GM12878 (cell line): ENCODE measurements around the gene TARM1. TPM values are rescaled to one million over a fixed set of nuclear protein-coding genes. Genes with fewer than 3 reads are reported as not detected.
A peak's percentile ranks its signal among the peaks of the same experiment; 100 is the strongest.

Source experiments
- ATAC-seq: fragments of 200-7000 bp; cut with Tn5 transposase; 3 replicates; pipeline ENCODE4 v1.9.1; 2020; ENCODE audit warnings: mild to moderate bottlenecking, moderate library complexity
- BruUV-seq: library from RNA; stranded (reverse); fragments of 400-500 nt; replicated peaks from 2 replicates; lab custom pipeline; 2021; lab: Mats Ljungman, UMichigan
- CTCF ChIA-PET: fragments of 300-600 bp; sonication (Branson Sonifier 250); formaldehyde crosslinking; extraction: SDS; loops from one replicate; lab custom pipeline; 2021; ENCODE audit warnings: inconsistent platforms; lab: Yijun Ruan, JAX
- POLR2A ChIA-PET: fragments of 350-600 bp; formaldehyde crosslinking; extraction: SDS; loops from one replicate; lab custom pipeline; 2021; ENCODE audit warnings: inconsistent platforms; lab: Charles Lee
- RAD21 ChIA-PET: fragments of 300-600 bp; sonication (Branson Sonifier 250); formaldehyde crosslinking; loops from one replicate; lab custom pipeline; 2023; ENCODE audit warnings: antibody characterized with exemption; ENCODE audit not compliant: unreplicated experiment; lab: Charles Lee
- SMC1A ChIA-PET: fragments of 300-600 bp; sonication (Branson Sonifier 250); formaldehyde crosslinking; loops from one replicate; lab custom pipeline; 2023; ENCODE audit not compliant: unreplicated experiment, uncharacterized antibody; lab: Charles Lee
- DNase-seq: peaks from one replicate; pipeline ENCODE4 v3.0.0-alpha.2; 2011; ENCODE audit warnings: low read depth, low spot score
- FAIRE-seq: peaks from 3 replicates; lab custom pipeline; 2011; peaks lifted over from hg19 to GRCh38; lab: Jason Lieb, UNC
- H2AFZ ChIP-seq: 2 replicates; pipeline ENCODE4 v1.6.0; 2011; ENCODE audit warnings: low read depth, low read length, control low read depth; ENCODE audit not compliant: control insufficient read depth
- H3K27ac ChIP-seq: 2 replicates; pipeline ENCODE4 v1.5.1; 2011; ENCODE audit warnings: control low read depth; ENCODE audit not compliant: control insufficient read depth, insufficient read depth
- H3K27me3 ChIP-seq, 2 experiments: replicated peaks in 1 of 2; 2 replicates each; pipeline versions ENCODE4 v1.6.0 to v1.6.1; 2011; ENCODE audit warnings: low read length in 1 of 2; ENCODE audit not compliant: control insufficient read depth in 2 of 2, insufficient read depth in 2 of 2
- H3K36me3 ChIP-seq, 2 experiments: 2 replicates each; pipeline ENCODE4 v1.5.1; 2011; ENCODE audit warnings: low read length in 1 of 2; ENCODE audit not compliant: control insufficient read depth in 2 of 2, insufficient read depth in 2 of 2
- H3K4me1 ChIP-seq: 2 replicates; pipeline ENCODE4 v1.6.1; 2011; ENCODE audit warnings: mild to moderate bottlenecking, low read length, moderate library complexity, mixed read lengths; ENCODE audit not compliant: control insufficient read depth, insufficient read depth
- H3K4me2 ChIP-seq: 2 replicates; pipeline ENCODE4 v1.6.0; 2011; ENCODE audit warnings: control low read depth; ENCODE audit not compliant: control insufficient read depth, insufficient read depth
- H3K4me3 ChIP-seq: fragments of 200-600 bp; sonication (generic); 2 replicates; pipeline ENCODE4 v1.5.1; 2016
- H3K79me2 ChIP-seq: 2 replicates; pipeline ENCODE4 v1.6.0; 2011; ENCODE audit warnings: low read length; ENCODE audit not compliant: control insufficient read depth, insufficient read depth
- H3K9ac ChIP-seq: 2 replicates; pipeline ENCODE4 v1.8.0; 2011; ENCODE audit warnings: low read length, control low read depth, mixed read lengths; ENCODE audit not compliant: control insufficient read depth, insufficient read depth
- H3K9me3 ChIP-seq: replicated peaks from 3 replicates; pipeline ENCODE4 v1.5.1; 2011; ENCODE audit warnings: mild to moderate bottlenecking, low read length; ENCODE audit not compliant: control insufficient read depth, insufficient read depth
- H4K20me1 ChIP-seq: 2 replicates; pipeline ENCODE4 v1.6.0; 2011; ENCODE audit not compliant: control insufficient read depth, insufficient read depth
- IKZF1 ChIP-seq: fragments of 450-650 bp; conservative IDR thresholded peaks from 2 replicates; pipeline ENCODE4 v1.6.1; 2017; ENCODE audit warnings: antibody characterized with exemption, mild to moderate bottlenecking
- MTA3 ChIP-seq: IDR thresholded peaks from 2 replicates; pipeline ENCODE4 v1.6.1; 2012; ENCODE audit warnings: low read length, inconsistent platforms, borderline replicate concordance
- NBN ChIP-seq: fragments of 450-650 bp; IDR thresholded peaks from 2 replicates; pipeline ENCODE4 v1.6.1; 2016
- NR2F1 ChIP-seq: fragments of 450-650 bp; conservative IDR thresholded peaks from 2 replicates; pipeline ENCODE4 v1.6.1; 2017; ENCODE audit warnings: mild to moderate bottlenecking
- POLR2A ChIP-seq: IDR thresholded peaks from 2 replicates; pipeline ENCODE4 v1.6.1; 2011; ENCODE audit warnings: low read depth, mild to moderate bottlenecking, low read length
- RAD21 ChIP-seq: IDR thresholded peaks from 2 replicates; pipeline ENCODE4 v1.6.1; 2011; ENCODE audit warnings: mild to moderate bottlenecking, low read depth, low read length, moderate library complexity; ENCODE audit not compliant: insufficient read depth
- WGBS: methylation state at CpG from one replicate; pipeline ENCODE4 v1.1.6; 2016; ENCODE audit warnings: low lambda C conversion rate; ENCODE audit not compliant: insufficient replicate concordance, insufficient coverage; ENCODE audit errors: missing lambda C conversion rate; 5-methylcytosine and 5-hydroxymethylcytosine counted together
- in situ Hi-C: fragments of 300-500 bp; cut with MboI; formaldehyde crosslinking; loops from 9 replicates; pipeline ENCODE4 v1.14.3; 2018; ENCODE audit warnings: mixed read lengths
- intact Hi-C: fragments of 100-400 bp; cut with micrococcal nuclease; formaldehyde crosslinking; loops from one replicate; pipeline ENCODE4 v1.14.2; 2022; ENCODE audit not compliant: unreplicated experiment
- polyA plus RNA-seq, 11 experiments: library from polyadenylated mRNA; depleted of rRNA in 4 of 11; unstranded in 6 of 11; stranded (reverse) in 5 of 11; fragments of >200 nt; fragmentation: Nextera tagmentation in 4 of 11; fragmentation: Illumina TruSeq in 1 of 11; extraction: Ambion mirVana in 4 of 11; extraction: Trizol in 1 of 11; gene quantifications; 1 replicate in 1 of 11; 2 replicates in 10 of 11; pipeline versions ENCODE4 v1.2.1 to v1.2.3, GENCODE V29; 2011 to 2016; ENCODE audit warnings: inconsistent platforms in 2 of 11, missing spikeins in 2 of 11, low read depth in 1 of 11
- total RNA-seq, 4 experiments: library from RNA; depleted of rRNA in 3 of 4; stranded (reverse); fragments of >200 nt in 3 of 4; fragmentation: Illumina TruSeq in 1 of 4; extraction: Trizol in 1 of 4; gene quantifications; 2 replicates each; pipeline versions ENCODE4 v1.2.1 to v1.2.3, GENCODE V29; 2013 to 2021
- TF ChIP-seq, protein P1 (sequence below), 3 experiments: IDR thresholded peaks in 2 of 3; conservative IDR thresholded peaks in 1 of 3; 2 replicates each; pipeline ENCODE4 v1.5.1; 2011; ENCODE audit warnings: low read depth in 3 of 3, low read length in 3 of 3, mild to moderate bottlenecking in 3 of 3, control low read depth in 2 of 3, moderate library complexity in 2 of 3, inconsistent platforms in 1 of 3, mixed read lengths in 1 of 3; ENCODE audit not compliant: control insufficient read depth in 2 of 3, insufficient read depth in 1 of 3; ENCODE audit errors: extremely low read depth in 1 of 3

The TARM1 gene
- total and polyA plus RNA-seq, 10 of the 15 experiments (the other 5 are each of a cell fraction or from before 2014, with no cell fraction given), result not detected

DNA sequence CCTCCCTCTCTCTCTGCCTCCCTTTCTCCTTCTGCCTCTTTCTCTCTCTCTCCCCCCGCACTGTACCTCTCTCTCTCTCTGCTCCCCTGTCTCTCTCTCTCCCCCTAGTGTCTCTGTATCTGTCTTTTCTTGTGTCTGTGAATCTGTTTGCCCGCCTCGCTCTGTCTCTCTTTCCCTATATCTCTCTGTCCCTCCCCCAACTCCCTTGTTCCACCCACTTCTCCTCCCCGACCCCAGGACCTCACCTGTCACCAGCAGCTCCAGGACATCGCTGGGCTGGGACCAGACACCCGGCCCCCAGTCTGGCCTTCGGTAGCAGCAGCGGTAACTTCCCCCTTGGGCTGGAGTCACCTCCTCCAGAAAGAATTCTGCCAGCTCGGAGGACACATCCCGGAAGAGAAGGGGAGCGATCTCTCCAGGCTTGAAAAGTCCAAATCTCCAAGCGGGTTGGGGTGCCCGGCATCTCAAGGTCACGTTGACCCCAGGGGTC lies 15.5 kb upstream of the TARM1 start:
- ChIA-PET CTCF (no interaction called here), SMC1A (no interaction called here), POLR2A (interaction anchor here (0.6 kb wide), 2 partner anchors 24 to 1551 kb away, joined by 3 to 7 read pairs; no protein-coding TSS in a partner anchor), RAD21 (no interaction called here)
- Histone ChIP-seq H3K4me1 (no peaks in the 10 kb centered on the region), H3K4me2 (peak overlapping the region; percentile 74), H3K9ac (0 out of 2 replicates have a peak overlapping the region, but pooled peaks have one; percentile 34), H3K27ac (no peak overlapping the region), H3K36me3 (no peaks in the 10 kb centered on the region), H3K9me3 (peaks cover 2% of the 10 kb centered on the region; the same call in 2 of the 3 replicates), H2AFZ (peak overlapping the region; percentile 65), H3K4me3 (no peak overlapping the region), H3K79me2 (no peaks in the 10 kb centered on the region), H3K27me3 (no peaks in the 10 kb centered on the region; a peak in 2 of 4 replicates), H4K20me1 (no peaks in the 10 kb centered on the region)
- FAIRE-seq, result no peak
- no peak for DNase-seq
- ATAC-seq, result peak; percentile 38; the same call in 1 of the 3 replicates
- no TSS peak for BruUV-seq
- WGBS, result 7% methylated on average over 12 of the region's 14 CpGs
- TF ChIP-seq, protein P1, sequence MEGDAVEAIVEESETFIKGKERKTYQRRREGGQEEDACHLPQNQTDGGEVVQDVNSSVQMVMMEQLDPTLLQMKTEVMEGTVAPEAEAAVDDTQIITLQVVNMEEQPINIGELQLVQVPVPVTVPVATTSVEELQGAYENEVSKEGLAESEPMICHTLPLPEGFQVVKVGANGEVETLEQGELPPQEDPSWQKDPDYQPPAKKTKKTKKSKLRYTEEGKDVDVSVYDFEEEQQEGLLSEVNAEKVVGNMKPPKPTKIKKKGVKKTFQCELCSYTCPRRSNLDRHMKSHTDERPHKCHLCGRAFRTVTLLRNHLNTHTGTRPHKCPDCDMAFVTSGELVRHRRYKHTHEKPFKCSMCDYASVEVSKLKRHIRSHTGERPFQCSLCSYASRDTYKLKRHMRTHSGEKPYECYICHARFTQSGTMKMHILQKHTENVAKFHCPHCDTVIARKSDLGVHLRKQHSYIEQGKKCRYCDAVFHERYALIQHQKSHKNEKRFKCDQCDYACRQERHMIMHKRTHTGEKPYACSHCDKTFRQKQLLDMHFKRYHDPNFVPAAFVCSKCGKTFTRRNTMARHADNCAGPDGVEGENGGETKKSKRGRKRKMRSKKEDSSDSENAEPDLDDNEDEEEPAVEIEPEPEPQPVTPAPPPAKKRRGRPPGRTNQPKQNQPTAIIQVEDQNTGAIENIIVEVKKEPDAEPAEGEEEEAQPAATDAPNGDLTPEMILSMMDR (IDR thresholded peaks at IDR 0.05 in 2 of 3, conservative IDR thresholded peaks at IDR 0.05 in 1 of 3; ENCODE audit: control insufficient read depth in 2 of 3, extremely low read depth in 1 of 3, insufficient read depth in 1 of 3, low read depth in 3 of 3, low read length in 3 of 3), result peak; percentile 4 to 28 (median 22); a peak in 1 of 6 replicates
- TF ChIP-seq RAD21 (peak; percentile 31), NBN (0 out of 2 replicates have a peak, but pooled peaks have one; percentile 25), POLR2A (no peak), NR2F1 (0 out of 2 replicates have a peak, but pooled peaks have one; percentile 37), IKZF1 (0 out of 2 replicates have a peak, but pooled peaks have one; percentile 18), MTA3 (no peak)
- in situ Hi-C loops (no loop called here), intact Hi-C loops (no loop called here)
